ENCODE measurements around the gene FBXL17.

GRCh38 chr5:108102463-108102862 lies 279.4 kb downstream of the FBXL17 start:
- TF ChIP-seq SP2 (IDR thresholded peaks at IDR 0.05; ENCODE audit: extremely low read depth, low read depth, low read length, poor library complexity, severe bottlenecking) (no peak), ZNF253 (CRISPR knock-in tag; conservative IDR thresholded peaks at IDR 0.05) (no peak), ZKSCAN8 (CRISPR knock-in tag; IDR thresholded peaks at IDR 0.05) (no peak), ZBTB33 (CRISPR knock-in tag; IDR thresholded peaks at IDR 0.05) (no peak), NFE2 (IDR thresholded peaks at IDR 0.05; ENCODE audit: low read depth) (no peak), SAP30 (IDR thresholded peaks at IDR 0.05; ENCODE audit: borderline replicate concordance, insufficient read depth, low read depth, low read length, poor library complexity, severe bottlenecking) (no peak), SMAD1 (IDR thresholded peaks at IDR 0.05; ENCODE audit: low read depth, low read length, partially characterized antibody) (no peak), ZBTB49 (CRISPR knock-in tag; IDR thresholded peaks at IDR 0.05; ENCODE audit: borderline replicate concordance) (no peak), HDAC1 (IDR thresholded peaks at IDR 0.05) (no peak), CTCF (IDR thresholded peaks at IDR 0.05 in 2 of 3, conservative IDR thresholded peaks at IDR 0.05 in 1 of 3; ENCODE audit: insufficient read depth in 2 of 3, low read depth in 1 of 3, low read length in 3 of 3) (no peak), ZNF696 (CRISPR knock-in tag; conservative IDR thresholded peaks at IDR 0.05) (no peak), EP300 (IDR thresholded peaks at IDR 0.05; ENCODE audit: low read length) (no peak)

Measured in K562 (cell line).